Nephron (organoid): ENCODE results near the gene PPP1R3E.

Experiments used
- H3K27ac Mint-ChIP-seq, 3 experiments: 2 replicates each; pipeline ENCODE4 v1.8.0; 2020; ENCODE audit warnings: mixed read lengths in 3 of 3, mild to moderate bottlenecking in 2 of 3, moderate library complexity in 1 of 3
- H3K27me3 Mint-ChIP-seq: 2 replicates; pipeline ENCODE4 v1.8.0; 2021; ENCODE audit warnings: low read depth, mild to moderate bottlenecking, moderate library complexity, mixed read lengths
- H3K36me3 Mint-ChIP-seq: 2 replicates; pipeline ENCODE4 v1.8.0; 2020; ENCODE audit warnings: low read depth, mixed read lengths
- H3K4me1 Mint-ChIP-seq: 2 replicates; pipeline ENCODE4 v1.8.0; 2020; ENCODE audit warnings: mixed read lengths
- H3K4me3 Mint-ChIP-seq, 3 experiments: 2 replicates each; pipeline ENCODE4 v1.8.0; 2020; ENCODE audit warnings: mild to moderate bottlenecking in 3 of 3, mixed read lengths in 3 of 3, moderate library complexity in 2 of 3
- H3K9me3 Mint-ChIP-seq: 2 replicates; pipeline ENCODE4 v1.8.0; 2020; ENCODE audit warnings: mixed read lengths
- TF ChIP-seq, protein P1 (sequence below), 3 experiments: fragments of 200-600 bp; sonication (generic); IDR thresholded peaks; one replicate each; pipeline ENCODE4 v1.5.0; 2021; ENCODE audit warnings: antibody characterized with exemption in 3 of 3; ENCODE audit not compliant: unreplicated experiment in 3 of 3

Gene PPP1R3E

DNA sequence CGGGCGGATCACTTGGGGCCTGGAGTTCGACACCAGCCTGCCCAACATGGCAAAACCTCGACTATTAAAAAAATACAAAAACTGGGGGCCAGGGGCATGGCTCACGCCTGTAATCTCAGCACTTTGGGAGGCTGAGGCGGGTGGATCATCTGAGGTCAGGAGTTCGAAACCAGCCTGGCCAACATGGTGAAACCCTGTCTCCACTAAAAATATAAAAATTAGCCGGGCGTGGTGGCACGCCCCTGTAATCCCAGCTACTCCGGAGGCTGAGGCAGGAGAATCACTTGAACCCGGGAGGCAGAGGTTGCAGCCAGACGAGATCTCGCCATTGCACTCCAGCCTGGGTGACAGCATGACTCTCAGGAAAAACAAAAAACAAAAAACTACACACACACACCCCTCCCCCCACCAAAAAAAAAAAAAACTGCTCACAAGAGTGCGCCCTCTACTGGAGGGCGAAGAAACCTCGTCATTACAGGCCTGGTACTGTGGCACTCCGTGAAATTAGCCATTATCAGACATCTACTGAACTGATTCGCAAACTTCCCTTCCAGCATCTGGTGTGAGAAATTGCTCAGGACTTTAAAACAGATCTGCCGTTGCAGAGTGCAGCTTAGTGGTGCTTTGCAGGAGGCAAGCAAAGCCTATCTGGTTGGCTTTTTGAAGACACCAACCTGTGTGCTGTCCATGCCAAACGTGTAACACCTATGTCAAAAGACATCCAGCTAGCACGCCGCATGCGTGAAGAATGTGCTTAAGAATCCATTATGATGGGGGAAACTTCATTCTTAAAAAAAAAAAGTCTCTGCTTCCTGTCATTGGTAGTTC lies 7.7 kb downstream of the PPP1R3E start:
- Mint-ChIP-seq H3K27me3 (peaks cover 27% of the 10 kb centered on the region), H3K4me3 (no peak overlapping the region), H3K36me3 (no peaks in the 10 kb centered on the region), H3K4me1 (peaks cover 20% of the 10 kb centered on the region), H3K27ac (peak overlapping the region in 2 of 3 experiments; percentile 9 to 50), H3K9me3 (no peaks in the 10 kb centered on the region)
- TF ChIP-seq, protein P1, sequence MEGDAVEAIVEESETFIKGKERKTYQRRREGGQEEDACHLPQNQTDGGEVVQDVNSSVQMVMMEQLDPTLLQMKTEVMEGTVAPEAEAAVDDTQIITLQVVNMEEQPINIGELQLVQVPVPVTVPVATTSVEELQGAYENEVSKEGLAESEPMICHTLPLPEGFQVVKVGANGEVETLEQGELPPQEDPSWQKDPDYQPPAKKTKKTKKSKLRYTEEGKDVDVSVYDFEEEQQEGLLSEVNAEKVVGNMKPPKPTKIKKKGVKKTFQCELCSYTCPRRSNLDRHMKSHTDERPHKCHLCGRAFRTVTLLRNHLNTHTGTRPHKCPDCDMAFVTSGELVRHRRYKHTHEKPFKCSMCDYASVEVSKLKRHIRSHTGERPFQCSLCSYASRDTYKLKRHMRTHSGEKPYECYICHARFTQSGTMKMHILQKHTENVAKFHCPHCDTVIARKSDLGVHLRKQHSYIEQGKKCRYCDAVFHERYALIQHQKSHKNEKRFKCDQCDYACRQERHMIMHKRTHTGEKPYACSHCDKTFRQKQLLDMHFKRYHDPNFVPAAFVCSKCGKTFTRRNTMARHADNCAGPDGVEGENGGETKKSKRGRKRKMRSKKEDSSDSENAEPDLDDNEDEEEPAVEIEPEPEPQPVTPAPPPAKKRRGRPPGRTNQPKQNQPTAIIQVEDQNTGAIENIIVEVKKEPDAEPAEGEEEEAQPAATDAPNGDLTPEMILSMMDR (IDR thresholded peaks at IDR 0.05; ENCODE audit: unreplicated experiment in 3 of 3) = peak; percentile 76 to 84 (median 77)

DNA sequence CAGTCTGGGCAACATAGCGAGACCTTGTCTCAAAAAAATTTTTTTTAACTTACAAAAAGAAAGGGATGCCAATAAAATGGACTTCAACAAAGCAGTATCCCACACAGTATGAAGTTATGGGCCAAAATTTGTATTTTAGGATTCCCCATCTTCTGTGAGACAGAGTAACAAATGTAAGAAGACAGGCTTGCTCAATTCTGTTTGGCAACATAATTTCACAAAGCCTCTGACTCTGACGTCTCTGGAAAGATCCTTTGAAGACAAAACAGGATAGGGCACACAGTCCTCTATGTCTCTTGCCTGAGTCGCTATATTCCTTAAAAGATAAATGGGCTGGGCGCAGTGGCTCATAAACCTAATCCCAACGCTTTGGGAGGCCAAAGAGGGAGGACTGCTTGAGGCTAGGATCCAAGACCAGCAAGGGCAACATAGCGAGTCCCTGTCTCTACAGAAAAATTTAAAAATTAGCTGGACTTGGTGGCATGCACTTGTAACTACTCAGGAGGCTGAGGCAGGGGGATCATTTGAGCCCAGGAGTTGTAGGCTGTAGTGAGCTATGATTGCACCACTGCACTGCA lies 15.7 kb downstream of the PPP1R3E start:
- Mint-ChIP-seq H3K4me3 (peak overlapping the region; percentile 92 to 93 (median 93)), H3K27ac (peak overlapping the region; percentile 91 to 99 (median 98)), H3K27me3 (peaks cover 22% of the 10 kb centered on the region), H3K9me3 (no peaks in the 10 kb centered on the region), H3K36me3 (no peaks in the 10 kb centered on the region), H3K4me1 (peaks cover 25% of the 10 kb centered on the region)
- TF ChIP-seq, protein P1 (IDR thresholded peaks at IDR 0.05; ENCODE audit: unreplicated experiment in 3 of 3) = no peak

DNA sequence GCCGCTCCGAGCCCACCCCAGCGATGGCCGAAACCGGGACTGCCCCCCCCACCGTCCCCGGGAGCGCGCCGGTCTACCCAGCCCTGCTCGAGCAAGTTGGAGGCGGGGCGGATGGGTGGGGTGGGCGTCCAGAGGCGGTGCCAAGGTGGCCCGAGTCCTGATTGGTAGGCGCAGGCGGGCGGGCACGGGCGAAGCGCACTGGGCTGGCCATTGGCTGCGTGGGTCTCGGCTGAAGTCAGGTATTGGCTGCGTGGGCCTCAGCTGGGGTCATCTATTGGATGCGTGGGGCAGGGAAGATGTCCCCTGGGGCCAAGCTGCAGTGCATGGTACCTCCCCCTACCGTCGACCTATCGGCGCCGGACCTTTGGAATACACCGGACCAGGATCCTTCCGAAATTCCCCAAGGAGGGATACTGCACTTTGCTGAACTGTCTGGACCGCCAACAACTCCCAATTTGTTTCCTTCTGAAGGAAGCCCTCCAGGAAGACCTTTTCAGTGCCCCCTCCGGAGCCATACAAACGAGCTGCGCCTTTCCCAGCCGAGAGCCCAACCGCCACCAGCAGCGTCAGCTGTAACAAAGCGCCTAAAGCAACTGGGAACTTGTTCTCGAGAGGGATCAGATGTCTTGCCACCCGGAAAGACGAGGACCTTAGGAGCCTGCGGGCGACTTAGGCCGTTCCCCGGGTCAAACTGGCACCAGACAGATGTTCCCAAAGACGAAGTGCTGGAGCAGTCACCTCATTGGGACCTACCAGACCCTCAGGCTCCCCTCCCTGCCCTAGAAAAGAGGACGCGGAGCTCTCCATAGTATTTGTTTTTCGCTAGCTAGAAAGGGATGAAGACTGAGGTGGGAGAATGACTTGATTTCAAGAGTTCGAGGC lies 16.4 kb downstream of the PPP1R3E start, which contains the start of gene HOMEZ:
Gene HOMEZ, minus strand, starts transcription at position 113 of the 882 bp plus-strand sequence. CDS start 180 bp downstream, outside the sequence.
- TF ChIP-seq, protein P1 (IDR thresholded peaks at IDR 0.05; ENCODE audit: unreplicated experiment in 3 of 3) = no peak
- H3K36me3 Mint-ChIP-seq = no peaks in the 10 kb centered on the region
- H3K4me1 Mint-ChIP-seq = peaks cover 25% of the 10 kb centered on the region
- H3K27me3 Mint-ChIP-seq = peaks cover 14% of the 10 kb centered on the region
- H3K27ac Mint-ChIP-seq = peak within 1 kb of the TSS; percentile 91 to 99 (median 98)
- H3K9me3 Mint-ChIP-seq = no peaks in the 10 kb centered on the region
- H3K4me3 Mint-ChIP-seq = peak within 1 kb of the TSS; percentile 92 to 93 (median 93)

DNA sequence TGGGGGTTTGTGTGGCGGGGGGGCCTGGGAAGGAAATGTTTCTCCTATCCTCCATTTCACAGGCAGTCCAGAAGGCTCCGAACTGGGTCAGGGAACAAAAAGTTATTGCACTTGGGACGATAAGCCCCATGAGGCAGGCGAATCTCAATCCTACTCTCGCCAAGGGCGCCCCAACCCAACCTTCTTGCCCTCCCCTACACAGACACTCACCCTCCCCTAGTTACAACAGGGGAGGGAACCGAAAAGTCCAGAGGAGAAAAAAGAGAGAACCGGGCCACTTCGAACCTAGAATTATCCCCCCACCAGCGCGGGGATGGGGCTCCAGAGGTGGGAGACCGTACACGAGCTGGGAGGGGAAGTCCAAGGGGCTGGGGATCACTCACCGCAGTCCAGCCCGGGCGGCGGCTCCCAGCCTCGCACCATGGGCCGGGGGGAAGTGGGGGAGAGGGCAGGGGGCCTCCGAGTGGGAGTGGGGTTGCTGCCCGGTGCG lies 17.1 kb downstream of the PPP1R3E start:
- Mint-ChIP-seq H3K4me1 (peaks cover 25% of the 10 kb centered on the region), H3K36me3 (no peaks in the 10 kb centered on the region), H3K9me3 (no peaks in the 10 kb centered on the region), H3K27me3 (peaks cover 10% of the 10 kb centered on the region), H3K4me3 (peak overlapping the region; percentile 92 to 93 (median 93)), H3K27ac (peak overlapping the region; percentile 80 to 91 (median 91))
- TF ChIP-seq, protein P1 (IDR thresholded peaks at IDR 0.05; ENCODE audit: unreplicated experiment in 3 of 3) = no peak

DNA sequence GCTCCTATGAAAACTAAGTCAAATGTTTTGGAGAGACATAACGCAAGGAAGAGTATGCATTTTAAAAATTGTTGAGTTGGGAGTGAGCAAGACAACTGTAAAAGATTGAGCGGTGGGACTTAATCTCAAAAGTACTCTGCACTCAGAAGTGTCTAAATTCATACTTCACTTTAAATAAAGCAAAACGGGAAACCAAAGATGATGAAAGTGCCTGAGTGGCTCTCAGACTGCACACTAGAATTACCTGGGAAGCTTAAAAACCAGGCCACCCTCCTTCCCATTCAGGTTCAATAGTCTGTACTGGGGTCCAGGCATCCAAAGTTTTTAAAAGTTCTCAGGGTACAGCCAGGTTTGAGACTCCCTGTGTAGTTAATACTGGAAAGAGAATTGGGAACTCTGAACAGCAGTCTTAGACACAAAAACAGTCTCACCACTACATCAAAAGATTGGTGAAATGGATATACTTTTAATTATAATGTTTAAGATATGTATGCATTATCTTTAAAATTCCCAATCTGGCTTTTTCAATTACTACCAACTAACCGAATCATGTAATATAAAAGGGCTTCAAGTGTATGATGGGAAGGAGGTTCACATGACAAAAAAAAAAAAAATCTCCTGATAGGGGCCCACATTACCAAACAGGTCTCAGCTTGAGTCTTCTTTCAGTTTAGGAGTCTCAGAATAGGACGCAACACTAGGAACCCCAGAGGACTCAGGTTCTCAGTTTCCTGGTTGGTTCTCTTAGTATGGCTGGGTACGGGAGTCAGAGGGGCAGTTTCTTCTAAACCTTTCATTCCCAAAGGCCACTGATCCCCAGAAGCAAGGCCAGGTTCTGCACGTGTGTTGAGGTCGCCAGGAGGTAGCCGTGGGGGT lies 17.8 kb downstream of the PPP1R3E start:
- Mint-ChIP-seq H3K27ac (peak overlapping the region; percentile 80 to 91 (median 91)), H3K36me3 (no peaks in the 10 kb centered on the region), H3K9me3 (no peaks in the 10 kb centered on the region), H3K4me3 (peak overlapping the region; percentile 92 to 93 (median 93)), H3K4me1 (peaks cover 25% of the 10 kb centered on the region), H3K27me3 (peaks cover 9% of the 10 kb centered on the region)
- TF ChIP-seq, protein P1 (IDR thresholded peaks at IDR 0.05; ENCODE audit: unreplicated experiment in 3 of 3) = no peak
